Measurements from ENCODE around the gene ZBTB20. TPM values are rescaled to one million over a fixed set of nuclear protein-coding genes. Genes with fewer than 3 reads are reported as not detected.

The ZBTB20 gene
- total RNA-seq, 2 experiments from 2014 or later = 5.1 to 5.3 TPM

DNA sequence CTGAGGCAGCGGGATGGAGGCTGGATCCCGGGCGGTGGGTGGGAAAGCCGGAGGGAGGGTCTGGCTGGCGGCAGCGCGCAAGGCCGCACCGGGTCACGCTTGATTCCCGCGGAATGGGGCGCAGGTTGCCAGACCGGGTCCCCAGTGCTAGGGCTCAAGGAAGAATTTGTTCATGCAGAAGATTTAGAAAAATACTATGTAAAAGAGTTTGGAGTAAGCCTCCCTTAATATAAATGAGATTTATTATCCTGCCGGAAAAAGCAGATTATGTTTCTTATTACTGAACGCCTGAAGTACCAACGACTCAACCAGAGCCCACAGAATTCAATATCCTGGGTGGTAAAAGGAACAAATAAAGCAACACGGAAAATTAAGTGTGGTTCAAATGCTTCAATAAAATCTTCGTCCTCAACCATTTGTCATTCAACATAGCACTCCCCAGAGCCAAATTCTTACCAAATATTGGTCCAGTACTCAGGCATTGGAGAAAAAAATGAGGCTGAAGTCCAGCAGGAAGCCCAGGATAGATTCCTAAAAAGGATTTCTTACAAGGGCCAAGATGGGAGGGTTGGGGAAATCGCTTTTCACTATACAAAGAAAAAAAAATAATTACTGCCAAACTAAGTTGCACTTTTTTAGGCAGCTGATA, 1.2 kb upstream of the ZBTB20 start:
- ChIA-PET POLR2A (interaction anchor here (3.1 kb wide), 1 partner anchor 16 kb away, joined by 28 read pairs; no protein-coding TSS in a partner anchor), CTCF (interaction anchor here (1.2 kb wide), 1 partner anchor 57 kb away, joined by 3 read pairs; no protein-coding TSS in a partner anchor)
- Mint-ChIP-seq H3K27ac (peak overlapping the region; percentile 97), H3K4me1 (ENCODE audit: low read depth) (peaks cover 18% of the 10 kb centered on the region), H3K36me3 (ENCODE audit: low read depth) (peaks cover 8% of the 10 kb centered on the region), H3K27me3 (no peaks in the 10 kb centered on the region), H3K4me3 (peak overlapping the region; percentile 87), H3K9me3 (peaks cover 4% of the 10 kb centered on the region)
- TF ChIP-seq, protein P1, sequence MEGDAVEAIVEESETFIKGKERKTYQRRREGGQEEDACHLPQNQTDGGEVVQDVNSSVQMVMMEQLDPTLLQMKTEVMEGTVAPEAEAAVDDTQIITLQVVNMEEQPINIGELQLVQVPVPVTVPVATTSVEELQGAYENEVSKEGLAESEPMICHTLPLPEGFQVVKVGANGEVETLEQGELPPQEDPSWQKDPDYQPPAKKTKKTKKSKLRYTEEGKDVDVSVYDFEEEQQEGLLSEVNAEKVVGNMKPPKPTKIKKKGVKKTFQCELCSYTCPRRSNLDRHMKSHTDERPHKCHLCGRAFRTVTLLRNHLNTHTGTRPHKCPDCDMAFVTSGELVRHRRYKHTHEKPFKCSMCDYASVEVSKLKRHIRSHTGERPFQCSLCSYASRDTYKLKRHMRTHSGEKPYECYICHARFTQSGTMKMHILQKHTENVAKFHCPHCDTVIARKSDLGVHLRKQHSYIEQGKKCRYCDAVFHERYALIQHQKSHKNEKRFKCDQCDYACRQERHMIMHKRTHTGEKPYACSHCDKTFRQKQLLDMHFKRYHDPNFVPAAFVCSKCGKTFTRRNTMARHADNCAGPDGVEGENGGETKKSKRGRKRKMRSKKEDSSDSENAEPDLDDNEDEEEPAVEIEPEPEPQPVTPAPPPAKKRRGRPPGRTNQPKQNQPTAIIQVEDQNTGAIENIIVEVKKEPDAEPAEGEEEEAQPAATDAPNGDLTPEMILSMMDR (IDR thresholded peaks at IDR 0.05) = no peak
- intact Hi-C loops (cut with micrococcal nuclease) = loop anchor here (5.0 to 10.0 kb wide), 2 partner anchors 51 to 323 kb away; no protein-coding TSS in a partner anchor
- DNase-seq (no peak), ATAC-seq (no peak)

DNA sequence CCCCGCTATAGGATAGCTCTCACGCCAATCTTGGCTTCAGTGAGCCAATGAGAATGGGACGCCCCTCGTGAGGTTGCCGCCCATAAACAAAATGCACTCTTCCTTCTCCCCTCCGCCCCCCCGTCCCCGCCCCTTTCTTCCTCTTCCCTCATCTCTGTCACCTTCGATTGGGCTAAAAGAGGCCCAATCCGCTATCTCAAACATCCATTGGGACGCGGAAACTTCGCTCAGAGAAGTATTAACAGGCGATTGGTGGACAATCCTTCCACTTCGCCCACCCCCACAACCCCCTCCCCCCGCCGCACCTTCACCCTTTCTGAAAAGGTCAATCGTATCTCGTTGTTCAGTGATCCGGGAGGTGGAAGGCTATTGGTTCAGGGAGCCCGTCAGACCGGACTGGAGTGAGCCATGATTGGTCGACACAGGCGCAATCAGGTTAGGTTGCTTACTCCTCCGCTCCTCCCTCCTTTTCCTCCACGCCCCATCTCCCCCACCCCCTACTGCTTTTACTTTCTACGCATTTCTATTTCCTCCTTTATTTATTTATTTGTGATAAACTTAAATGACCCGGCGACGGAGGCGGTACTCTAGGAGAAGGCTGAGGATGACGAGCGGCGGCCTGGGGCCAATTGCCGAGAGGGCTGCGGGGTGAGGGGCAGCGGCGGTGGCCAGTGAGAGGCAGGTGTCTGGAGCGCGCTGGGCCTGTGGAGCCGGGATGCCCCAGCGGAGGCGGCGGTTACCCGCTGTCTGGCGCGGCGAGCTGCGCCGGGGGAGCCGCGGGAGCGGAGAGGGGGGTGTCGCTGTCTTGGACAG, 447 bp upstream of the ZBTB20 start:
- H3K9me3 Mint-ChIP-seq = peaks cover 4% of the 10 kb centered on the region
- POLR2A ChIA-PET = interaction anchor here (0.6 to 3.1 kb wide), 3 partner anchors 17 to 63 kb away, joined by 3 to 28 read pairs (median 3); no protein-coding TSS in a partner anchor

GRCh38 chr3:115146032-115146417, 1.1 kb downstream of the ZBTB20 start:
- peaks cover 30% of the 10 kb centered on the region for H3K4me1 Mint-ChIP-seq (ENCODE audit: low read depth)
- peak overlapping the region; percentile 87 for H3K4me3 Mint-ChIP-seq
- intact Hi-C loops (cut with micrococcal nuclease) = loop anchor here (2.0 to 10.0 kb wide), 3 partner anchors 49 to 639 kb away; no protein-coding TSS in a partner anchor
- ATAC-seq (no peak), DNase-seq (peak; percentile 63)
- H3K9me3 Mint-ChIP-seq = peaks cover 4% of the 10 kb centered on the region
- no peaks in the 10 kb centered on the region for H3K27me3 Mint-ChIP-seq
- peaks cover 11% of the 10 kb centered on the region for H3K36me3 Mint-ChIP-seq (ENCODE audit: low read depth)
- H3K27ac Mint-ChIP-seq = peak overlapping the region; percentile 95
- POLR2A ChIA-PET = interaction anchor here (0.7 to 3.1 kb wide), 8 partner anchors 11 to 638 kb away, joined by 3 to 28 read pairs (median 5); no protein-coding TSS in a partner anchor
- CTCF ChIA-PET = interaction anchor here (1.1 to 1.7 kb wide), 6 partner anchors 8 to 54 kb away, joined by 3 to 7 read pairs (median 4); no protein-coding TSS in a partner anchor
- TF ChIP-seq, protein P1 (IDR thresholded peaks at IDR 0.05) = no peak

More for the DNA sequence above, 447 bp upstream of the ZBTB20 start:
- DNase-seq (peak; percentile 98), ATAC-seq (peak; percentile 82)
- CTCF ChIA-PET = no interaction called here
- peaks cover 23% of the 10 kb centered on the region for H3K4me1 Mint-ChIP-seq (ENCODE audit: low read depth)
- H3K27ac Mint-ChIP-seq = peak overlapping the region; percentile 97
- H3K27me3 Mint-ChIP-seq = no peaks in the 10 kb centered on the region
- intact Hi-C loops (cut with micrococcal nuclease) = loop anchor here (2.0 to 10.0 kb wide), 3 partner anchors 50 to 637 kb away; no protein-coding TSS in a partner anchor
- peaks cover 9% of the 10 kb centered on the region for H3K36me3 Mint-ChIP-seq (ENCODE audit: low read depth)
- H3K4me3 Mint-ChIP-seq = peak overlapping the region; percentile 87
- TF ChIP-seq, protein P1 (IDR thresholded peaks at IDR 0.05) = no peak

DNA sequence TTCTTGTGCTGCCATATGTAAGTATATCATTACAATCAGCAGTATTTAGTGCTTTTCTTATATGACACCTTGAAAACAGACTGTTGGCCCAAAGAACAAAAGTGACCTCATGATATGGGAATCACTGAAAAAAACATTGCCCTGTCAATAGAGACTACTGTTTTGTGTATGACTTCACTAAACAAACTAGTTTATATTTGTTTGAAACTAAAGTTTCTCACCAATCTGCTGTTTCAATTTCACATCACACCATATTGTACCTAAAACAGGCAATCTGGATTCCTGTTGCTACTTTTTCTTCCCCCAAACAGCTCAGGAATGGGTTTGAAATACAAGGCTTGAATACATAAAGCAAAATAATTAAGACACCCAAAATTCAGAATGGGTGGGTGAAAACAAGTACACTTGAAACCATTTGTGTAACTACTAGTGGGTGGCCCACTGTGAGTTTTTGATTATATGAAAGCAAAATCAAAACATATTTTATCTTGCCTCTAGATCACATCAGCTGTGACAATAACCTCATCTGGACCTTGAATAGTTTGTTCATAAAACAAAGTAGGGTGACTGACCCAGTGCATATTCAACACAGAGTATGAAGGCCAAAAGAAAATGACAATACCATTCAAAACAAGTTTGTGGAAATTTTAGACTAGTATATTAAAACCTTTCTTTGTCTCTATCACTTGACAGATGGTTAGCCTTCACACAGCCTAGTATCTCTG, 5.9 kb downstream of the ZBTB20 start:
- intact Hi-C loops (cut with micrococcal nuclease) = loop anchor here (10.0 kb wide), 1 partner anchor 316 kb away; no protein-coding TSS in a partner anchor
- ATAC-seq = no peak
- H3K4me3 Mint-ChIP-seq = no peak overlapping the region
- CTCF ChIA-PET = interaction anchor here (1.7 kb wide), 1 partner anchor 49 kb away, joined by 4 read pairs; no protein-coding TSS in a partner anchor
- H3K36me3 Mint-ChIP-seq (ENCODE audit: low read depth) = peaks cover 7% of the 10 kb centered on the region
- POLR2A ChIA-PET = no interaction called here
- peaks cover 48% of the 10 kb centered on the region for H3K4me1 Mint-ChIP-seq (ENCODE audit: low read depth)
- DNase-seq = no peak
- no peak overlapping the region for H3K27ac Mint-ChIP-seq
- no peaks in the 10 kb centered on the region for H3K27me3 Mint-ChIP-seq
- no peaks in the 10 kb centered on the region for H3K9me3 Mint-ChIP-seq
- TF ChIP-seq, protein P1 (IDR thresholded peaks at IDR 0.05) = no peak

Data from activated CD8-positive, alpha-beta T cell treated with anti-CD3 and anti-CD28 coated beads for 36 hours (primary cell).